K562 (cell line): ENCODE results near the gene DLGAP1. TPM values are rescaled to one million over a fixed set of nuclear protein-coding genes. Genes with fewer than 3 reads are reported as not detected.

ENCODE experiments used
- ATAC-seq: fragments of 200-7000 bp; cut with Tn5 transposase; 3 replicates; pipeline ENCODE4 v1.9.1; 2020; ENCODE audit warnings: moderate library complexity
- BruUV-seq: library from RNA; stranded (reverse); fragments of 400-500 nt; replicated peaks from 2 replicates; lab custom pipeline; 2021; lab: Mats Ljungman, UMichigan
- CTCF ChIA-PET: fragments of 300-600 bp; formaldehyde crosslinking; extraction: SDS; loops from one replicate; lab custom pipeline; 2021; ENCODE audit warnings: low intra/inter-chr PET ratio; lab: Yijun Ruan, JAX
- POLR2A ChIA-PET: fragments of 300-600, 350-650 bp; sonication (Branson Sonifier 250); formaldehyde crosslinking; extraction: SDS; loops from one replicate; lab custom pipeline; 2021; ENCODE audit warnings: antibody characterized with exemption, inconsistent platforms; lab: Yijun Ruan, JAX
- DNase-seq, 4 experiments: peaks; one replicate each; pipeline versions ENCODE4 v3.0.0 to v3.0.0-alpha.2; 2011 to 2018; ENCODE audit warnings: low spot score in 3 of 4, mixed read lengths in 3 of 4; ENCODE audit errors: extremely low read depth in 1 of 4
- FAIRE-seq: peaks from 2 replicates; lab custom pipeline; 2011; peaks lifted over from hg19 to GRCh38; lab: Jason Lieb, UNC
- H2AFZ ChIP-seq: 2 replicates; pipeline ENCODE4 v1.6.0; 2011; ENCODE audit warnings: low read depth, low read length, control low read depth, inconsistent platforms
- H3K27ac ChIP-seq: fragments of 200-600 bp; 3 replicates; pipeline ENCODE4 v1.8.0; 2011; ENCODE audit warnings: low read depth, mild to moderate bottlenecking, control low read depth, inconsistent platforms, low read length, moderate library complexity, mixed read lengths; ENCODE audit errors: extremely low read depth
- H3K27me3 ChIP-seq, 2 experiments: fragments of 300-600 bp in 1 of 2; 2 replicates in 1 of 2; 3 replicates in 1 of 2; pipeline versions ENCODE4 v1.6.0 to v1.8.0; 2011; ENCODE audit warnings: inconsistent platforms in 2 of 2, low read length in 2 of 2, mild to moderate bottlenecking in 1 of 2, mixed read lengths in 1 of 2, moderate library complexity in 1 of 2; ENCODE audit not compliant: control insufficient read depth in 2 of 2, insufficient read depth in 2 of 2
- H3K36me3 ChIP-seq: fragments of 300-600 bp; 3 replicates; pipeline ENCODE4 v1.8.0; 2011; ENCODE audit warnings: mild to moderate bottlenecking, low read length, inconsistent platforms; ENCODE audit not compliant: control insufficient read depth, insufficient read depth
- H3K4me1 ChIP-seq, 2 experiments: fragments of 200-600 bp in 1 of 2; replicated peaks in 1 of 2; 2 replicates in 1 of 2; 3 replicates in 1 of 2; pipeline versions ENCODE4 v1.5.1 to v1.8.0; 2011; ENCODE audit warnings: inconsistent platforms in 2 of 2, low read length in 2 of 2, mild to moderate bottlenecking in 1 of 2, mixed read lengths in 1 of 2, moderate library complexity in 1 of 2; ENCODE audit not compliant: control insufficient read depth in 2 of 2, insufficient read depth in 2 of 2
- H3K4me2 ChIP-seq: 2 replicates; pipeline ENCODE4 v1.6.1; 2011; ENCODE audit warnings: low read length, control low read depth, inconsistent platforms, mixed read lengths; ENCODE audit not compliant: insufficient read depth
- H3K4me3 ChIP-seq: fragments of 200-600 bp; sonication (generic), shearing (Covaris generic); 2 replicates; pipeline ENCODE4 v1.5.1; 2016; ENCODE audit warnings: control low read depth, inconsistent platforms
- H3K79me2 ChIP-seq: fragments of 200-600 bp; 3 replicates; pipeline ENCODE4 v1.8.0; 2011; ENCODE audit warnings: low read length, inconsistent platforms; ENCODE audit not compliant: control insufficient read depth, insufficient read depth
- H3K9ac ChIP-seq, 2 experiments: 2 replicates each; pipeline versions ENCODE4 v1.6.0 to v1.6.1; 2011; ENCODE audit warnings: low read depth in 2 of 2, low read length in 2 of 2, control low read depth in 1 of 2, inconsistent platforms in 1 of 2, mild to moderate bottlenecking in 1 of 2, mixed read lengths in 1 of 2; ENCODE audit not compliant: insufficient read depth in 1 of 2
- H3K9me1 ChIP-seq: one replicate; pipeline ENCODE4 v1.6.0; 2011; ENCODE audit warnings: inconsistent platforms, mild to moderate bottlenecking, low read length, moderate library complexity; ENCODE audit not compliant: control insufficient read depth, insufficient read depth
- H3K9me3 ChIP-seq: replicated peaks from 2 replicates; pipeline ENCODE4 v1.5.1; 2011; ENCODE audit warnings: low read depth, low read length, inconsistent platforms; ENCODE audit not compliant: control insufficient read depth, insufficient read depth
- H4K20me1 ChIP-seq: replicated peaks from 2 replicates; pipeline ENCODE4 v1.6.1; 2011; ENCODE audit warnings: low read length, inconsistent platforms, mixed read lengths; ENCODE audit not compliant: control insufficient read depth, insufficient read depth
- ZFP30 ChIP-seq: fragments of 250-450 bp; sonication (Bioruptor Pico); IDR thresholded peaks from 2 replicates; pipeline ENCODE4 v1.8.0; 2022; ENCODE audit warnings: moderate library complexity, mild to moderate bottlenecking, inconsistent platforms, borderline replicate concordance
- ZNF408 ChIP-seq: fragments of 250-450 bp; sonication (Bioruptor Pico); IDR thresholded peaks from 2 replicates; pipeline ENCODE4 v1.4.0; 2020; ENCODE audit warnings: low read depth, mild to moderate bottlenecking, moderate library complexity
- ZNF79 ChIP-seq: fragments of 250-450 bp; sonication (Bioruptor Pico); IDR thresholded peaks from 2 replicates; pipeline ENCODE4 v1.4.0; 2020; ENCODE audit warnings: low read depth, mild to moderate bottlenecking, moderate library complexity
- WGBS: fragments of 100-300 bp; shearing (Covaris generic); methylation state at CpG from one replicate; pipeline ENCODE4 v1.1.6; 2016; ENCODE audit warnings: low coverage, mixed read lengths; ENCODE audit not compliant: insufficient coverage; ENCODE audit errors: missing lambda C conversion rate; 5-methylcytosine and 5-hydroxymethylcytosine counted together
- in situ Hi-C: fragments of 300-500 bp; cut with MboI; formaldehyde crosslinking; loops from 4 replicates; pipeline ENCODE4 v1.15.0; 2018; ENCODE audit warnings: inconsistent platforms, mixed read lengths
- intact Hi-C: fragments of 100-400 bp; cut with micrococcal nuclease; formaldehyde crosslinking; loops from 2 replicates; pipeline ENCODE4 v1.14.2; 2022
- polyA plus RNA-seq, 8 experiments: library from polyadenylated mRNA; depleted of rRNA in 4 of 8; stranded (reverse) in 5 of 8; unstranded in 3 of 8; fragments of >200 nt; fragmentation: Nextera tagmentation in 2 of 8; fragmentation: Illumina TruSeq in 1 of 8; extraction: Ambion mirVana in 2 of 8; extraction: Trizol in 1 of 8; gene quantifications; 2 replicates each; pipeline versions ENCODE4 v1.2.1 to v1.2.3, GENCODE V29; 2011 to 2014; ENCODE audit warnings: inconsistent platforms in 1 of 8, missing spikeins in 1 of 8
- total RNA-seq, 7 experiments: library from RNA; depleted of rRNA in 6 of 7; stranded (reverse); fragments of >200 nt in 6 of 7; fragmentation: Illumina TruSeq in 2 of 7; extraction: Trizol in 2 of 7; gene quantifications; 2 replicates each; pipeline versions ENCODE4 v1.2.1 to v1.2.3, GENCODE V29; 2011 to 2021; ENCODE audit warnings: low replicate concordance in 1 of 7
- TF ChIP-seq, protein P1 (sequence below): sonication (generic); formaldehyde crosslinking; IDR thresholded peaks from 2 replicates; pipeline ENCODE4 v1.8.1; 2023; ENCODE audit warnings: mild to moderate bottlenecking, missing genetic modification reagents

DLGAP1 gene
- total and polyA plus RNA-seq, 9 of the 15 experiments (the other 6 are each of a cell fraction or from before 2014, with no cell fraction given), result 0.04 to 0.22 (median 0.08) TPM

DNA sequence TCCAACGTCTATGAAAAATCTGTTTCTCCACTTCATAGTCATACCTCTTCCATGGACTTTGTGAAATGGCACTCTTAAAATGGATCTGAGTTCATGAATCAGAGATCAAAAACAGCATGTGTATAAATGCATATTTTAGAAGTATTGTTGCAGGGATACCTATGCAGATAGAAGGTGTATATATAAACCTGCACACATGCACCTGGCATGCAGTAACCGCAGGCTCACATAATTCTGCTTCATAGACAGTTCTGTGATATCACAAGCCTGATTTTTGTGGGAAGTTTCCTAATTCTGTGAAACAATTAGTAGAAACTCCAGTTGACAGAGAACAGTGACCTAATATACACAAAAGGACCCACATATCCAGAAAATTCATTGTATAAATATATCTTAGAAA lies 583.4 kb downstream of the DLGAP1 start:
- POLR2A ChIA-PET, result no interaction called here
- Histone ChIP-seq H2AFZ (no peak overlapping the region), H3K4me2 (no peak overlapping the region), H3K4me1 (no peaks in the 10 kb centered on the region), H3K9ac (no peak overlapping the region), H3K27ac (no peak overlapping the region), H3K4me3 (no peak overlapping the region), H3K36me3 (no peaks in the 10 kb centered on the region), H4K20me1 (no peaks in the 10 kb centered on the region), H3K9me1 (no peaks in the 10 kb centered on the region), H3K79me2 (no peaks in the 10 kb centered on the region), H3K9me3 (no peaks in the 10 kb centered on the region), H3K27me3 (no peaks in the 10 kb centered on the region)
- CTCF ChIA-PET, result interaction anchor here (2.7 kb wide), 1 partner anchor 168 kb away, joined by 24 read pairs; no protein-coding TSS in a partner anchor
- no peak for DNase-seq
- FAIRE-seq, result no peak
- intact Hi-C loops (loop anchor here (2.0 kb wide), 1 partner anchor 589 kb away; no protein-coding TSS in a partner anchor), in situ Hi-C loops (no loop called here)
- WGBS, result 0% methylated on average over 2 of the region's 2 CpGs
- no peak for ATAC-seq
- TF ChIP-seq ZFP30 (CRISPR knock-in tag), result no peak
- TF ChIP-seq ZNF408, result no peak
- TF ChIP-seq, protein P1, sequence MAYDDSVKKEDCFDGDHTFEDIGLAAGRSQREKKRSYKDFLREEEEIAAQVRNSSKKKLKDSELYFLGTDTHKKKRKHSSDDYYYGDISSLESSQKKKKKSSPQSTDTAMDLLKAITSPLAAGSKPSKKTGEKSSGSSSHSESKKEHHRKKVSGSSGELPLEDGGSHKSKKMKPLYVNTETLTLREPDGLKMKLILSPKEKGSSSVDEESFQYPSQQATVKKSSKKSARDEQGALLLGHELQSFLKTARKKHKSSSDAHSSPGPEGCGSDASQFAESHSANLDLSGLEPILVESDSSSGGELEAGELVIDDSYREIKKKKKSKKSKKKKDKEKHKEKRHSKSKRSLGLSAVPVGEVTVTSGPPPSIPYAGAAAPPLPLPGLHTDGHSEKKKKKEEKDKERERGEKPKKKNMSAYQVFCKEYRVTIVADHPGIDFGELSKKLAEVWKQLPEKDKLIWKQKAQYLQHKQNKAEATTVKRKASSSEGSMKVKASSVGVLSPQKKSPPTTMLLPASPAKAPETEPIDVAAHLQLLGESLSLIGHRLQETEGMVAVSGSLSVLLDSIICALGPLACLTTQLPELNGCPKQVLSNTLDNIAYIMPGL (CRISPR knock-in tag), result no peak
- no peak for TF ChIP-seq ZNF79 (CRISPR knock-in tag)
- no TSS peak for BruUV-seq
